ENCODE results near the gene RAB41.
"Not testable (repeated sequence)": the region's sequence is repeated elsewhere in the genome, so short reads cannot be mapped to it uniquely, and the experiment has no call there.

RAB41 gene

DNA sequence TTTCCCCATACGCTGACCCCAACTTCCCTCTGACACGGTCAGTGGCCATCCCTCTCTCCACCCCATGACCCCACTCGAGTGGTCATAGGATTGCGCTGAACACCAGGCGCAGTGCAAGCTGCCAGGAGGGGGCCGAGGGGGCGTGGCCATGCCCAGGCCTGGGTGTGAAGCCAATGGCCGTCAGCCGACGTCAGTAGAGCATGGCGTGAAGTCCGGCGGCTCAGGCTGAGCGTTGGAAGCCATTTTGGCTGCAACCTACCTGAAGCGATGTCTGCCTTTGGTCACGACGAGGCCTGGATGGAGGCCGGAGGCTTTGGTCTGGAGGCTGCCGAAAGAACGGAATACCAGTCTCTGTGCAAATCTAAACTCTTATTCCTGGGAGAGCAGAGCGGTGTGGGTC lies at the start of gene RAB41:
TSS of gene RAB41 (plus strand) at position 222 of the 400 bp plus-strand sequence. CDS start at position 268, 46 bp downstream.
- no peak for DNase-seq (ENCODE audit: low spot score)

DNA sequence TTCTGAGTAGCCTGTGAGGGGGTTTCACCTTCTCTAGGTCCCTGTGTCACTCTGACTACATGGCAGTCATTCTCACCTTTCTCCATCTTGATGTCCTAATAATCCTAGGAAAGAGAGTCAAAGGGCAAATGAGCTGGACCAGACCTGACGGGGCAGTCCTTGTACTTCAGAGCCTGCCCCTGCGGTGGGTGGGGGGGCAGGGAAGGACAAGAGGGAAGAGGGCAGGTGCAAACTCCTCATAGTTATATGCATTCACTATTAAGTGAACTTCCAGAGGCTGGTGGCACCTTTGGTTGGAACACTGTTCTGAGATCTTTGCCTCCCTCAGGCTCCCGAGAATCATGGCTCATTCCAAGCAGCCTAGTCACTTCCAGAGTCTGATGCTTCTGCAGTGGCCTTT lies 47.6 kb upstream of the RAB41 start, which contains the start of gene AWAT1:
TSS of gene AWAT1 (plus strand) at position 301 of the 400 bp plus-strand sequence. CDS start at position 342, 41 bp downstream.
- DNase-seq (ENCODE audit: low spot score): no peak

DNA sequence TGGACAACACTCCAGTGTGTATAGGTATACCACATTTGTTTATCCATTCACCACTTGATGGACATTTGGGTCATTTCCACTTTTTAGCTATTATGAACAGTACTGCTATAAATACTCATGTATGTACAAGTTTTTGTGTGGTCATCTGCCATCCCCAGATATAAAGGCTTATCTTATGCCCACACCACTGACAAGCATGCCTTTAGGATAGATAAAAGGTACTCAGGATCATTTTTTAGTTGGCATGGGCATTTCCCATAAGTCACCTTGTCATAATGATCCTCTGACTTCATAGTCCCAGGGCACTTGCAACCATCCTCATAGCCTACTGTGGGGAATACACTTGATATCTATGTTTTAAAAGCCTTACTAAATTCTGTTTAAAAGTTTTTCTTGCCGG lies 41.2 kb upstream of the RAB41 start:
- no peak for DNase-seq (ENCODE audit: low spot score)

DNA sequence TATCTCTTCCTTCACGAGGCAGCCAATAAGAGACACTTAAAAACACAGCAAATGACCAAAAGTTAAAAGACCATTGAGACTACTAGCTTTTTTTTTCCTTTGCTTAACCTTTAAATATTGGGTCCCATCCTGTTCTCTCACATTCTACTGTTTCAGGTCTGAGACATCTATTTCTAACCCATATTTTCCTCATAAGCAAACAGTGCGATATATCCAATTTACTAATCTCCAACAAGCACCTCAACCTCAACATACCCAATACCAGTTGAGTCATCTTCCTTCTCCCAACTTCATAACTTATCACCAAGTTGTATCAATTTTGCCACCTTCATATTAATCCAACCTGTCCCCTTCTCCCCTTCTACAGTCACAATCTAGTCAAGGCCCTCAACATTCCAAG lies 40.5 kb upstream of the RAB41 start:
- no peak for DNase-seq (ENCODE audit: low spot score)

DNA sequence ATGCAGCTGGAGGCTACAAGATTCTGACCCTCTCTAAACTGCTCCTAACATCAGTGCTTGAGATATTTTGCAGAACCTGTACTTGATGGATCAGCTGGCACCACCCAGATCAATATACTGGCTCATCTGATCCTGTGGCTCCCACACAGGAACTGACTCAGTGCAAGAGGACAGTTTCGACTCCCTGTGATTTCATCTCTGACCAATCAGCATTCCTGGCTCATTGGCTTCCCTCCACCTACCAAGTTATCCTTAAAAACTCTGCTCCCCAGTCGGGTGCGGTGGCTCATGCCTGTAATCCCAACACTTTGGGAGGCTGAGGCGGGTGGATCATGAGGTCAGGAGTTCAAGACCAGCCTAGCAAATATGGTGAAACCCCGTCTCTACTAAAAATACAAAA lies 38.4 kb upstream of the RAB41 start:
- DNase-seq (ENCODE audit: low spot score): not testable (repeated sequence)

DNA sequence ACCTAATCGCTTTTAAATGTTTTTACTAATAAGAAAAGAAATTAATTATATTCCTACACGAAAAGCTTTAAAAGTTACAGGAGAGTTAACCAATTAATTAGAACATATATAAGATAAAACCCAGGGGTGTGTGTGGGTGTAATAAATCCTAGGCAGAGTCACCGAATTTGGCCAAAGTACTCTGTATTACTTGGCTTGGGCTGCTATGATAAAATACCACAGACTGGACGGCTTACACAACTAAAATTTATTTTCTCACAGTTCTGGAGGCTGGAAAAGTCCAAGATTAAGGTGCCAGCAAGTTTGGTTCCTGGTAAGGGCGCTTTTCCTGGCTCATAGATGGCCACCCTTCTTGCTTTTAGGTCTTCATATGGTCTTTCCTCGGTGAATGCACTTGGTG lies 37.1 kb upstream of the RAB41 start:
- no peak for DNase-seq (ENCODE audit: low spot score)

DNA sequence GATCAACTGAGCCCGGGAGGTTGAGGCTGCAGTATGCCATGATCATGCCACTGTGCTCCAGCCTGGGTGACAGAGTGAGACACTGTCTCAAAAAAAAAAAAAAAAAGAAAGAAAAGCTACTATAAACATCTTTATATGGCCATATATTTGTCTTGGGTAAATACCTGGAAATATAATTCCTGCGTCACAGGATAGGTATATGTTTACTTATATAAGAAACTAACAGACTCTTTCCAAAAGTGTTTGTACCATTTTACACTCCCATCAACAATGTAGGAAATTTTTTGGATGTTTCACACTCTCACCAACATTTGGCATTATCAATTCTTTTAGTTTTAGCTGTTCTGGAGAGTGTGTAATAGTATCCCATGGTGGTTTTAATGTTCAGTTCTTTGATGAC lies 34.7 kb upstream of the RAB41 start:
- DNase-seq (ENCODE audit: low spot score): no peak

DNA sequence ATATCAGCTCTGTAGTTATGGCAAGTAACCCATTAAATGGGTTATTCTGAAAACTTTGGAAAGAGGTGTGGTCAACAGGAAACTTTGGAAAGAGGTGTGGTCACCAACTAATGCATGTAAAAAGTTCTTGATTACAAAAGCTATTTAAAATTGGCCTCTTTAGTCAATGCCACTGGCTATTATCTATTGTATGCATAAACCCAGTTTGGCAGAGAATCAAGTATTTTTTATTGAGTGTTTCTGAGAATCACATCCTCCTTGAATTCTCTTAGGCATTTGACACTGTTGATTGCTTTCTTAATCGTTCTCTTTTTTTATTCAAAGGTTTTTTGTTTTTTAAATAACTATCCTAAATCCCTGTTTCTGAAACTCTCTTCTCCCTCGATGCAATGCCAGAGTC lies 29.5 kb upstream of the RAB41 start:
- DNase-seq (ENCODE audit: low spot score): no peak

DNA sequence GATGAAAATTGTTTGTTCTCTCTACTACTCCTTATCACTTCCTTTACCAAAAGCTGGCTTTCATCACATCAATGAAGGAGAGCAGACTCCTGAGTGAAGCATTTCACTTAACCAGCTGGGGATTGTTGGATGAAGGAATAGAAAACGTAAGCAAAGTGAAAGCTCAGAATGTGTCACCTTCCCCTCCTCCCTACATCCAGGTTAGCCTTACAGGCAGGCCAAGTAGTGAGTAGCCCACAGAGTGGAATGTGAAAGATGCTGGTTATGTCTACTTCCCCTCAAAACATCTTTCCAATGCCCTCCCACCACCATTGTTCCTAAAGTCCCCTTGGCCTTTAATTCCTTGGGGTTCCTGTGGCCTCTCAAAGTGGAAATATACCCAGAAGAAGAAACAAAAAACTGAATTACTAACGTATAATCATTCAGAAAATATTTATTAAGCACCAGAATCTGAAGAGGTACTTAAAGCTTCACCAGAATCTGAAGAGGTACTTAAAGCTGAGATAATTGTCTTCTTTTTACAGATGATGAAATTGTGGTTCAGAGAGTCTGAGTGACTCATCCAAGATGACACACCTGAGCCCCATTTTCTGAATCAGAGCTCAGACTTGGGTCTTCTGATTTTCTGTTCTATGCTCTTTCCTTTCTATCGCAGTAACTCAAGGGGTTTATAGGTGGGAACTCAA lies 28.5 kb upstream of the RAB41 start:
- no peak for DNase-seq (ENCODE audit: low spot score)

DNA sequence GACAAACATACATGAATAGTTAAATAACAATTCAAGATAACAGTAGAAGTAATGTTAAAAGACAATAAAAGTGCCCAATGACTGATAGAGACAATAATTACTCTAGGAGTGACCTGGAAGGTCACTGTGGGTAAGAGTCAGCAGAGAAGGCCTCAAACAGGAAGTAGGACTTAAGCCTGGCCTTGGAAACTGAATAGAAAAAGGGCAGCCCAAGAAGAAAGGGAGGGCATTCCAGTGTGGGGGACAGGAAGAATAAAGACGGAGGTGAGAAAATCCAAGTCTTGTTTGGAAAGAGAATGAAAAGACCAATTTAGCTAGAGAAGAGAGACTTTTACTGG lies 27.9 kb upstream of the RAB41 start:
- DNase-seq (ENCODE audit: low spot score): no peak

DNA sequence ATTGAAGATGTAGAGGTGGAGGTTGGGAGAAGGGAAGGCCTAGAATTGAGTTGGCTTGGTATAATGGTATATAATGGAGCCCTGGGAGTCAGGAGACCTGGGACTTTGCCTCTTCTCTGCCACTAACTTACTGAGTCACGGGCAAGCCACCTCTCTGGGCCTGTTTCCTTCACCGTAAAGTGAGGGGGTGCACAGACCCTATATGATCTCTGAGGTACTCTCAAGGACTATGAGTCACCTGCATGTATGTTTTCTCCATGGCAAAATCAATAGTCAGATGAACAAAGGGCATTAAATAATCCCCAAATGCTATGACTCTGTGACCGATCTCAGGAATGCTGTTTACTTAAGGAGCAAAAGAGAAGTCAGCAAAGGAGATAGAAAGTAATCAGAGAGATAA lies 27.1 kb upstream of the RAB41 start:
- no peak for DNase-seq (ENCODE audit: low spot score)

DNA sequence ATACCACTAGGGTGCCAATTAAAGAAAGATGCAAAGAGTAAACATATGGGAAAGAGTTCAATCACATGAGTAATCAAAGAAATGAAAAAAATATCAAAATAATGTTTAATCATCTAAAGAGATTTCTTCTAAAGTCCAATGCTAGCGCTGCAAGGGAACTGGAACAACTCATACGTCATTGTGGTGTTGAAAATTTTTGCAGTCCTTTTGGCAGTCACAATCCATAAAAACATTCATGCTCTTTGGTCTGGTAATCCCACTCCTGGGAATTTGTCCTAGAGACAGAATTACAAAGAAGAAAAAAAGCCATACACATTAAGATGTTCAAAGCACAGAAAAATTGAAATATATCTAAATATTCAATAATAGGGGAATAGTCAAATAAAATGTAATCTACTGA lies 26.5 kb upstream of the RAB41 start:
- no peak for DNase-seq (ENCODE audit: low spot score)

DNA sequence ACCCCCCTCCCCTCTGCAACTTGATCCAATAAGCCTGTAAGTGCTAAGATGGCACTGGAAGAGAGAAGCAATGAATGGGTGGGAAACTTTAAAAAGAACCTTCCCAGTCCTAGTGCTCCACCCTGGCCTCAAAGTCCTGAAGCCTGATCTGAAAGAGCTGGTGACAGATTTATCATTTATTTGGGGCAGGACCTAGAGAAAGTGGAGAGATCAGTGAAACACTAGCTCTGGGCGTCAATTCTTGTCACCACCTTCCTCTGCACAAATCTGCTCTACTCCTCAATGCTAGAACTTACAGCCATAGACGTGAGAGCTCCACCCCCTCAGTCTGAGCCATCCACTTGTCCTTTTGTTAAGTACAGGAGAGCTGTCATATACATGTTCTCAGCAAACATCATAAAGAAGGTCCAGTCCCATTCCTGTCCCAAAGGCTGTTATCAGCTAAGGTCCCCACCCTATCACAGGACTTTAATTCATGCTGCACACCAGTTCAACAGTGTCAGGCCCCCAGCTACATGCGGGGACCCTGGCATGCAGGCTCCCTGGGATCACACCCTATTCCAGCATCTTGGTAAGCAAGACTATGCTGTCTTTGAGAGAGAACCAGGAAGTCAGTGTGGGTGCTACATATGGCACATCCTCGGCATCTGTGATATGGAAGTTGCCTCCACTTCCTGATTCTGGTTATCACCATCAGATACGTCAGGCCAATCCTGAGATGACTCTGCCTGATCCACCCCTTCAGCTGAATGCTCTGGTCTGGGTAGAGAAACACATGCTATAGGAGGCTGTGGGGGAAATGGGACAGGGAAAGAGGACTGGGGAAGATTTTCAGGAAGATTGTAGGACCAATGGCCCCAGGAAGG lies 24.3 kb upstream of the RAB41 start:
- DNase-seq (ENCODE audit: low spot score): no peak

DNA sequence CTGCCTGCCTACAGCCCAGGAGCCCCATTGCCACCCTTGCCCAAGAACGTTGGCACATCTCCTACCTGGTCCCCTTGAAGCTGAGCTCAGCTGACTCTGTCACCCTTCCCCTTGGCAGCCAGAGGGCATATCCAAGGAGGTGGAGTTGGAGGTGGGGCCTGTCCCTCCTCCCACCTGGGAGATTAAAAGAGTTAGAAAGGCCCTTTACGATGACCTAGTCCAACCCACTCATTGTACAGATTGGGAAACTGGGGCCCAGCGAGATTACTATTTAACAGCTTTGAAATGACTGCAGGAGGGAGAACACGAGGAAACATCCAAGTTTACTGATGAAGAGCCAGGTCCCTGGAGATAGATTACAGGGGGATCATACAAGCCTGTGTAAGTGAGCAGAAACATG lies 21.9 kb upstream of the RAB41 start, which contains the start of gene P2RY4:
TSS of gene P2RY4 (minus strand) at position 101 of the 400 bp plus-strand sequence. CDS start 580 bp downstream, outside the sequence.
- DNase-seq (ENCODE audit: low spot score): no peak

DNA sequence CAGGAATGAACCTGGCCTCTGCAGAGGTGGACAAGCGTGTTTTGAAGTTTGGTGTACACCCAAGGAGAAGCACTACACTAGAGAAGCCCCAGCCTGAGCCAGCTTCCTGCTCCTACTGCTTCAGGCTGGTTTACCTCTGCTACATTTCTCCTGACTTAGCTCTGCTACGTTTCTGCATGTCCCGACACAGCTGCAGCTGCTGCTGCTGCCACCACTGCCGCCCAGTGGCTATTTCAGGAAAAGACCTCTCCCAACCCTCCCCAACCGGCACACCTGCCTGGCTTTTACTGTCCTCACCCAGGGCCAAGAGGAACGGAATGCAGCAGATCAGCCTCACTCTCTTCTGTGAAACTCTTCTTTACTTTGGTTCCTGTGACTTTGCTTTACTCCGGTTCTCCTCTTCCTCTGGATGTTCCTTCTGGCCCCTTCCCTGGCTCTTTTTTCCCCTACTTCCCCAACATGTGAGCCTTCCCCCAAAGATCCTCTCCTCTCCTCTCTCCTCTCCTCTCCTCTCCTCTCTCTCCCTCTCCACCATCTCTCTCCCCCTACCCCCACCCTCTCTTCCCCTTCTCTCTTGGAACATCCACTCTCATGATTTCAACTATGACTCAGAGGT lies 18.9 kb upstream of the RAB41 start:
- DNase-seq (ENCODE audit: low spot score): peak; percentile 2

DNA sequence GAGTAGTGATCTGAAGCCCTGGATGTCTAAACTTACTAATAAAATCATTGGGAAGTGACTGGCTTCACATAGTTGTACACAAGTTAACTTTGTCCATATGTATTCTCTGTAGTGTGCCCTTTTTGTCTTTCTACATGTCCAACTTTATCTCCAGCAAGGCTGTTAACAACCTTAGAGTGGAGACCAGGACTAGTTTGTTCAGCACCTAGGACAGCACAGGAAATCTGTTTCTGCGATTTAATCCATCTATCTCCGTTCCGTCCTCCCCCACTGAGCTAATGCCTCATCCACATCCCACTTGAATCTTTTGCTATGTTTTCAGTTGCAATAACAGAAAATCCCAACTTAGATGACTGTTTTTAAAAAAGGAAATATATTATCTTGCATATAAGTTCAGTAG lies 17.2 kb upstream of the RAB41 start:
- DNase-seq (ENCODE audit: low spot score): no peak

DNA sequence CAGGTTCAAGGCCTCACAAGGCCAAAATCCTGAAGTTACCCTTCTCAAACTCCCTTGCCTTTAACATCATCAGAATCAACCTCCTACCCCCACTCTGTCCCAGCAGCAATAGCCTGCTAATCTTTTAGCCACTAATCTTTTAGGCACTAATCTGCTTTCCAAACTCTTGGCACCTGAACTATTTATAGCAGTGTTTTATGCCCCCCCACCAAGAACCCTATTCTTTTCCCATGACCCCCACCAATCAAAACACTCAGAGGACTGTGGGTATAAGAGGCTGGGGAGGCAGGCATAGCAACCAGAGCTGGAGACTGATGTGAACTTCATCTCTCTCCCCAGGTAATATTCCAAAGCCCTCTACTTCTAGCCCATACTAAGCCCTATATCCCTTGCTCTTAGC lies 13.9 kb upstream of the RAB41 start, which contains the start of gene ARR3:
TSS of gene ARR3 (plus strand) at position 301 of the 400 bp plus-strand sequence. CDS start 1,052 bp downstream, outside the sequence.
- no peak for DNase-seq (ENCODE audit: low spot score)

DNA sequence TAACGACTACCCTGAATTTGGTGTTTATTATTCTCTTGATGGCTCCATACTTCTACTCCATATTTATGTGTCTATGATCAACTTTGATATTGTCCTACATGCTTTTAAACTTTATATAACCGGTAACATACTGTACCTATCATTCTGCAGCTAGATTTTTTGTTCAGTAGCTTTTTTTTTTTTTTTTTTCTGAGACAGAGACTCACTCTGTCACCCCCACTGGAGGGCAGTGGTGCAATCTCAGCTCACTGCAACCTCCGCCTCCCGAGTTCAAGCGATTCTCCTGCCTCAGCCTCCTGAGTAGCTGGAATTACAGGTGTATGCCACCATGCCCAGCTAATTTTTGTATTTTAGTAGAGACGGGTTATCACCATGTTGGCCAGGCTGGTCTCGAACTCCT lies 7.9 kb upstream of the RAB41 start:
- DNase-seq (ENCODE audit: low spot score): not testable (repeated sequence)

DNA sequence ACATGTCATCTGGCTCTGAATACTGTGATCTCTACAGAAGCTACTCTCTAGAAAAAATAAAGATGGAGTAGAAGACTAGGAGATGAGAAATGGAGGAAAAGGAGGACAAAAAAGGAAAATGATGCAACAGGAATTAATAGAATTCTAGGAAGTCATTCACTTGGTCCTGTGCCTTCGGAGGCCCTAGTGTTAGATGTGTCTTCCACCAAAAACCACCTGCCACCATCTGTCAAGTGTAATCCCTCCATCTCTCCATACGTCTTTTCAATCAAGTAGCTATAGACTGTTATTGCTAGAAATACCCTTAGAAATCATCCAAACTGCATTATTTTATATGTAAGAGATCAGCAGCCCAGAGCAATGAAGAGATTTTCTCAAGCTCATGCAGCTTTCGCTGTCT lies 2.9 kb upstream of the RAB41 start:
- no peak for DNase-seq (ENCODE audit: low spot score)

DNA sequence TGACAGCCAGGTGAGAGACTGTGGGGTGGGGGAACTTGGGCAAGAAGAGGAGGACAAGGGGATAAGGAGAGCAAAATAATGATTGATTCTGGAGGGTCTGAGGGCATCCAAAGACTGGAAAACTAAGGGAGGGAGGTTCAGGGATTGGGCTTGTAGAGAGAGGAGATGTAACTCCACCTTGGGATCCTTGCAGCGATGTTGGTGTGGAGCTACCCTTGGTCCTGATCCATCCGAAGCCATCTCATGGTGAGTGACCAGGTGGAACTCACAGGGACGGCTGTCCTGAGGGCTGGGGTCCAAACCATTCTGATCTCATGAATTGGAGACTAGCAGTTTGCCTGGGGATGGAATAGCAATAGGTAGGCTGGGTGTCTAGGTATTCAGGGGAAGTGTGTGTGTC lies 1.4 kb upstream of the RAB41 start:
- no peak for DNase-seq (ENCODE audit: low spot score)

DNA sequence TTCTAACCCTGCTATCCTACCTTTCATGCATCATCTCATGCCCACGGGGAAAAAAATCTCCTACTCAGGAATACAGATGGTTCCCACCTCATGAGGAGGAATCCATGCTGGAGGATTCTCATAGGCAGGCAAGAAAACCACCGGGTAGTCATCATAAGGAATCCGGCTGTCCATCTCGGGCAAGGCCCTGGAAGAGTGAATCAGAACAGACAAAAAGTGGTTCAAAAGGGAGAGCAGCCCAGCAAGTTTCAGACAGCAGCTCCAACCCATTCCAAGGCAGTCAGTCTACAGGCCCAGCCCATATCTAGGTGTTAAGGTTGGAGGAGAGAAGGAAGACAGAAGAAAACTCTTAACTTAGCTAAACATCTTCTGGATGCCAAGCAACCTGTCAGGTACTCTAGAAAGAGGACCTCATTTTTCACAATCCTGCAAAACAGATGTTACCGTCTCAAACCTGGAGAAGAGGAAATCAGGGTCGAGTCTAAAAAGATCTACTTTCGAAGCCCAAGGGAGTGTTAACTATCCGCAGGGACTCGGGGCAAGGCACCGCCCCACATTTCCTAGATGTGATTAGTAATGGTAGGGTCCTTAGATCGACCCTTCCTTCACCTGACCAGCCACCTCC lies 7.3 kb downstream of the RAB41 start:
- no peak for DNase-seq (ENCODE audit: low spot score)
